ENCODE measurements around the gene LOC101059915.
"Not testable (repeated sequence)": the region's sequence is repeated elsewhere in the genome, so short reads cannot be mapped to it uniquely, and the experiment has no call there.

Gene LOC101059915

GRCh38 chrX:71660562-71661416 is 6.6 kb upstream of the LOC101059915 start (continued):
- TF ChIP-seq ZBTB4 (CRISPR knock-in tag; IDR thresholded peaks at IDR 0.05), result no peak

- Histone ChIP-seq H3K4me3 (no peak overlapping the region), H3K27me3 (replicated peaks in 1 of 2; ENCODE audit: control insufficient read depth in 2 of 2, insufficient read depth in 2 of 2, low read length in 1 of 2) (no peaks in the 10 kb centered on the region), H3K9me3 (replicated peaks; ENCODE audit: control insufficient read depth, insufficient read depth, low read length) (no peaks in the 10 kb centered on the region), H3K79me2 (ENCODE audit: control insufficient read depth, insufficient read depth, low read length) (no peaks in the 10 kb centered on the region), H3K4me2 (ENCODE audit: control insufficient read depth, insufficient read depth) (no peak overlapping the region), H2AFZ (ENCODE audit: control insufficient read depth, low read depth, low read length) (no peak overlapping the region), H3K27ac (ENCODE audit: control insufficient read depth, insufficient read depth) (no peak overlapping the region), H3K9ac (ENCODE audit: control insufficient read depth, insufficient read depth, low read length) (no peak overlapping the region), H3K4me1 (ENCODE audit: control insufficient read depth, insufficient read depth, low read length) (peaks cover 5% of the 10 kb centered on the region), H3K36me3 (ENCODE audit: control insufficient read depth in 2 of 2, insufficient read depth in 2 of 2, low read length in 1 of 2) (no peaks in the 10 kb centered on the region), H4K20me1 (ENCODE audit: control insufficient read depth, insufficient read depth) (no peaks in the 10 kb centered on the region)
- intact Hi-C loops (cut with micrococcal nuclease; ENCODE audit: unreplicated experiment) (no loop called here), in situ Hi-C loops (cut with MboI) (loop anchor here (25.0 kb wide), 2 partner anchors 200 to 875 kb away; no protein-coding TSS in a partner anchor)
- CTCF ChIA-PET, result no interaction called here
- DNase-seq (ENCODE audit: low read depth, low spot score) (no peak), ATAC-seq (no peak), FAIRE-seq (no peak)
- POLR2A ChIA-PET, result no interaction called here
- RAD21 ChIA-PET (ENCODE audit: unreplicated experiment), result no interaction called here
- SMC1A ChIA-PET (ENCODE audit: uncharacterized antibody, unreplicated experiment), result no interaction called here
- no TSS peak for BruUV-seq (replicated peaks)
- 64% methylated on average over 12 of the region's 12 CpGs for WGBS (ENCODE audit: insufficient coverage, insufficient replicate concordance, low lambda C conversion rate, missing lambda C conversion rate)
- TF ChIP-seq SMARCA5 (IDR thresholded peaks at IDR 0.05) (no peak), ATF3 (IDR thresholded peaks at IDR 0.05; ENCODE audit: borderline replicate concordance, extremely low read depth, low read depth, low read length) (no peak), TBL1XR1 (IDR thresholded peaks at IDR 0.05; ENCODE audit: low read depth, low read length) (no peak), SPI1 (IDR thresholded peaks at IDR 0.05; ENCODE audit: borderline replicate concordance, insufficient read depth, low read depth, low read length) (no peak), KLF5 (IDR thresholded peaks at IDR 0.05; ENCODE audit: partially characterized antibody) (no peak), FOXM1 (IDR thresholded peaks at IDR 0.05; ENCODE audit: low read depth, low read length) (no peak)
Measured at GRCh38 chrX:71661919-71662318, 5.4 kb upstream of the LOC101059915 start.

- H3K4me2 ChIP-seq (ENCODE audit: control insufficient read depth, insufficient read depth); H3K4me3 ChIP-seq; RAD21 ChIA-PET (ENCODE audit: unreplicated experiment); CTCF ChIA-PET; ATAC-seq; POLR2A ChIA-PET; H3K27ac ChIP-seq (ENCODE audit: control insufficient read depth, insufficient read depth); BruUV-seq (replicated peaks); H3K4me1 ChIP-seq (ENCODE audit: control insufficient read depth, insufficient read depth, low read length); intact Hi-C loops (cut with micrococcal nuclease; ENCODE audit: unreplicated experiment); DNase-seq (ENCODE audit: low read depth, low spot score); H3K79me2 ChIP-seq (ENCODE audit: control insufficient read depth, insufficient read depth, low read length); H3K9ac ChIP-seq (ENCODE audit: control insufficient read depth, insufficient read depth, low read length); SMC1A ChIA-PET (ENCODE audit: uncharacterized antibody, unreplicated experiment); H3K9me3 ChIP-seq (replicated peaks; ENCODE audit: control insufficient read depth, insufficient read depth, low read length); H3K36me3 ChIP-seq (ENCODE audit: control insufficient read depth in 2 of 2, insufficient read depth in 2 of 2, low read length in 1 of 2); H3K27me3 ChIP-seq (replicated peaks in 1 of 2; ENCODE audit: control insufficient read depth in 2 of 2, insufficient read depth in 2 of 2, low read length in 1 of 2); H2AFZ ChIP-seq (ENCODE audit: control insufficient read depth, low read depth, low read length); FAIRE-seq; H4K20me1 ChIP-seq (ENCODE audit: control insufficient read depth, insufficient read depth): not testable (repeated sequence)
- WGBS (ENCODE audit: insufficient coverage, insufficient replicate concordance, low lambda C conversion rate, missing lambda C conversion rate), result 10% methylated on average over 11 of the region's 11 CpGs
- in situ Hi-C loops (cut with MboI), result loop anchor here (25.0 kb wide), 2 partner anchors 200 to 875 kb away; no protein-coding TSS in a partner anchor
Measured at GRCh38 chrX:71662654-71663053, 4.7 kb upstream of the LOC101059915 start.
